CMK (cell line): Measurements from ENCODE around the gene PRPF39.

ENCODE experiments used
- DNase-seq: peaks from one replicate; pipeline ENCODE4 v3.0.0-alpha.2; 2010; ENCODE audit warnings: low read depth

The PRPF39 gene

DNA sequence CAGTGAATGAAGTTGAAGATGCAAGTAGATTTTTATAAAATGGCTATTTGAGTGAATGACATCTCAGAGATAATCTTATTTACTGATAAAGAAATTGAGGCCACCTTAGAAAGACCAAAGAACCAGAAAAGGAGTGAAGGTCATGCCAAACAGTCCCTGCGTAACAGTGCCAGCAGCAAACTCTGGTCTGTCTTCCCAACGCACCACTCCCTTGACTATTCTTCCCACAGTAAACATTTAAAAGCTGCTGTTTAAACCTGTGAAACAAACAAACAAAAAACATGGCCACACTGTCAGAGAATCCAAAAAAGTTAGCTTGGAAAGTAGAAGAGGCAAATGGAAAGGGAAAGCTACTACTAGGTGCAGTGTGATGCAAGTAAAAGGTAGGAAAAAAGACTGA, 1.5 kb upstream of the PRPF39 start:
- no peak for DNase-seq

DNA sequence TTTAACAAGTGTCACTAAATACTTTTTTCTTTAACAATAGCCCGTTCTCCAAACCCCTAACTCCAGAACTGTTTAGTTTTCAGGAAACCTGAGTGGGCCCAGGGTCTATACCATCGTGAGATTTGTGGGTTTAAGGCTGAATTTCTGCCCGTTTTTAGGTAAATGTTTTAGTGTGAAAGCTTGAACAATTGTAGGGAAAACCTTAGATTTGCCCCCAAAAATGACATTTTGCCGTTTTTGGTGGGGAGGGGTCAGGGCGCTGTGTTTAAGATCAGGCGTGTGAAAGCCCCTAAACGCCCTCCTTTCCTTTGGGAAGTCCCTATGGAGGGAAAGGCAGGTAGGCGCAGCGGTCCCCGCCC, 320 bp upstream of the PRPF39 start:
- no peak for DNase-seq

DNA sequence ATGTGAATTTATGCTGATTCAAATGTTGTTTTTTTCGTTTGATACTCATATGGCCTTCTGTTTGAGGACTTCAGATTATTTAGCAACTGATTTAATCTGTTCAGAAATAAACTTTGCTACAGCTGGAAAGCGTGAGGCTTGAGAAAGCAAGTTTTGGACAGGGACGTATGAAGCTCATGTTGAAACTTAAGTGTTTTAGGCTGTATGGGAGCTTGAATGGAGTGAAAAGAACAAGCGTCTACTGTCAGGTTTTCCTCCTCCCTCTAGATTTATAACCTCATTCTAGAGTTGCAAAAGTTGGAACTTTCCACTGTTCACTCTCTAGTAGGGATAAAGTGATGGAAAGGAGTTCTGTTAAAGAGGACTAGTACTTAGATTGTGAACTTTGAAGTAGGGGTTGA, 1.0 kb downstream of the PRPF39 start:
- no peak for DNase-seq

DNA sequence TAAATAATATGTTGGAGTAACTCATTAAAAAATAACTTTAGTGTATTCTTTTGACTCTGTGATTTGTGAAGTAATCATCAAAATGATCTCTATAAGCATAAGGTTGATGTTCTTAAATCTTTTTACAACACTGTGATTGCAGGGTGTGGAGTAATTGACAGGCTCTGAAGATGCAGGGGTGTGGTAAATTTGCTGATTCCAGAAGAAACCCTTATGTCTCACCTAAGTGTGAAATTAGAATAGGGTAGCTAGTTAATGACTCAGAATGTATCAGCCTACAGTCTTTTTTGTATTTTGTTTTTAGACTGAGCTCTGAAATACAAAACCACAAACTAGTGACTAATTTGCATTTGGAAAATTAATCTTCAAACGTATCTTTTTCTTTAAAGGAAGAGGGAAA, 5.9 kb downstream of the PRPF39 start:
- no peak for DNase-seq

DNA sequence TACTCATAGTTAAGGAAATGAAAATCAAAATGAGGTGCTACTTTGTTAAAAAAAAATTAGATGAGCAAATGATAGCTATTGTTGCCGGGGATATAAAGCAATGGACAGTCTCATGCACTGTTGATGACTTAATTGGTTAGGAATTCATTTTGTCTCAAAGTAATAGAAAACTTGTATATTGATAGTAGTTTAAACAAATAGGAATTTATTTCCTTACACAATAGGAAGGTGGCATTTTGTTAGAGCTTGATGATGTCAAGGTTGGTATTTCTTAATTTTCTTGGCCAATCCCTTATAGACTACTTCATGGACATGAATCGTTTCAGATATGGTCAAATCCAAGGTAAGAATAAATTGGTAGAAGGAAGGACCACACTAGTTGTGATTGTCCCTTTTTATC, 7.8 kb downstream of the PRPF39 start:
- DNase-seq: no peak

DNA sequence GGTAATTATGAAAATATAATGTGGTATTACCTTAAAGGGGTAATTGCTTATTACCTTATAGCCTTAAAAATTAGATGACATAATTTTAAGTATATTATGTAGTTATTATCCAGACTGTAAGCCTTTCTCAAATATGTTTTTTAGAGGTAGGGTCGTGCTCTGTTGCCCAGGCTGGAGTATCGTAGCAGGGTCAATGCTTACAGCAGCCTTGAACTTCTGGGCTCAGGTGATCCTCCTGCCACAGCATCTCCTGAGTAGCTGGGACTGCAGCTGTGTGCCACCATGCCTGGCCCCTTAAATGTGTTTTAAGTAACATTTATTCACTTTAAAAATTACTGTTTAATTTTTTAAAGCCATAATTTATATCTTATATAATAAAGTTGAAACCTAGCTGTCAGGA, 10.4 kb downstream of the PRPF39 start:
- no peak for DNase-seq

DNA sequence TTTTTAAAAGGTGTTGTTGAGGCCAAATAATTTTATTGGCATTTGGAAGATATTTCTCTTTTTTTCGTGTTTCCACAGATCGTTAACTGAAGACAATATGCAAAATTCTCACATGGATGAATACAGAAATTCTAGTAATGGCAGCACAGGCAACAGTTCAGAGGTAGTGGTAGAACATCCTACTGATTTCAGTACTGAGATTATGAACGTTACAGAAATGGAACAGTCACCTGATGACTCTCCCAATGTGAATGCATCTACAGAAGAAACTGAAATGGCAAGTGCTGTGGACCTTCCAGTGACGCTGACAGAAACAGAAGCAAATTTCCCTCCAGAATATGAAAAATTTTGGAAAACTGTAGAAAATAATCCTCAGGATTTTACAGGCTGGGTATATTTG, 11.2 kb downstream of the PRPF39 start:
- no peak for DNase-seq

DNA sequence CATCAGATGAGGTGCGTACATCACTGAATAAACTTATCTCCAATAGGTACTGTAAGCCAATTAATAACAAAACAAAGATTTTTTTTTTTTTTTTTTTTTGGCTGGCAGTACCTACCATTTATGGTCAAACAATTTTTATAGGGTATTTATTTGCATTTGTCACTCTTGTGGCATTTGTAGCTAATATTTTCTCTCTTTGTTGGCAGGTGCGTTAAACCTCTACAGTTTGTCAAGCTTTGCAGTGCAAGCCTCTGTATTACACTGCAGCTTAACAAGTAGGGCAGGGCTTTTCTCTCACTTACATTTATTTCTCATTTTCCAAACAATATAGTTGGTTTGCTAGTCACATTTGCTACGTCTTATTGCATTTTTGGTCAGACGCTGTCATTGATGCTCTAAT, 12.3 kb downstream of the PRPF39 start:
- no peak for DNase-seq

DNA sequence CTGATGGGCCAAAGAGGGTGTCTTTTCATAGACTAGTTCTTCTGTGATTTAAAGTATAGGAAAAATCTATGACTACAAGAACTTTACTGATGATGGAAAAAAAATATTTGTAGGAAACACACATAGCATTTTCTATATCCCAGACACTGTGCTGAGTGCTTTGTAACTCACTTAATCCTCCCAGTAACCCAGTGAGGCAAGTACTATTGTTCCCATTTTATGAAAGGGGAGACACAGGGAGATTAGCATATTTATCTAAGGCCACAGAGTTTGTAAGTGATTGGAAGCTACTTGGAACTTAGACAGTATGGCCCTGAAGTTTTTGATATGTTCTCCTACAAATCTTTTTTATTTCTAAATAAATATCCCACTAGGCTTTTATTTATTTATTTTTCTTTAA, 19.9 kb downstream of the PRPF39 start:
- DNase-seq: no peak

DNA sequence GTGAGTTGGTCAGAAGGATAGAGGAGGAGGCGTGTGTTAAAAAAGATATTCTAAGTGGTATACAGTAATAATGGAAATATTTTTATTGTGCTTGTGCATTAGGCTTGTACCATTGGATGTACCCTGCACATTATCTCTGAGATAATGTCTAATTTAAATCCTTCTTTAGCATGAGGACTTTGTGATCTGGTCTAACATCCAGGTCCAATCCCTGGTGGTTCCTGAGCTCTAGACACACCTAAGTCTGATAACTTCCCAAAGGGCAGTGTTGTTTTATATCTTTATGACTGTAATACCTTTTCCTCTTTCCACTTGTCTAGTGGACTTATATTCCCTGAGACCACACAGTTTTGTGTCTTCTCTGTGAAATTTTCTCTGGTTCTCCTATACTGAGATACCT, 20.6 kb downstream of the PRPF39 start:
- DNase-seq: no peak

DNA sequence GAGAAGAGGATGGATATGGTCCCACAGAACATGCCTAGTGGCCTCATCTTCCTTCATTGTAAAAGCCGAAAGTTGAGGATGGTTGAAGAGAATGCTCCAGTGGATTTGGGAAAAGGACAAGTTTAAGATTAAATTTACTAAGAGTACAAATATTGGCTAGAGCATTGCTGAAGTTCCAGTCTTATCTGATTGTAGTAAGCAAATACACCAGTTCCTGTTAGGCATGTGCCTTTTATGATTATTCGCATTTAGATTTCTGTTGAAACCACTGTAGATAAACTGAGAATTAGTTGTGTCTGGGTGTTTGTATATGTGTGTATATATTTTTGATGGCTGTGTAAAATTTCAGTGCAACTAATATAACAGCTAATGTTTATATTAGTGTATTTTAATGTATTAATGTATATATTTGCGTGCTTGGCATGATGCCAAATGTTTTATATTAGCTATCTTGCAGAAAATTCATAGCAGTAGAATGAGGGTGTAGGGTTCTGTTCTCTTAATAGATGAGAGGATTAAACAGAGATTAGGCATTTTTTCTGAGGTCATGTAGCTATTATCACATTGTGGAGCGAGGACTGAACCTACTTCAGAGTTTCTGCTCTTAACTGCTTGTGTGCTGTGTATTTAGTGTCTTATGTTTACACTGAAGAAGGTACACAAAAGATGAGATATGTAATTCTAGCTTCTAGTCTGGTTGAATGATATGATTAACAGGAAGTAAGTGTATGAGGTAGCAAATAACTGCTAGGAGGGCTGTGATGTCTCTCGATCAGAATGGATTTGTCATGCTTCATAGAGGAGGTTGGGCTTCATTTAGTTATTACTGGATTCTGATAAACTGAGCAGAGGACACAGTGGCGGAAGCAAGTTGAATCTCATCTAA, 29.2 kb downstream of the PRPF39 start:
- DNase-seq: no peak

DNA sequence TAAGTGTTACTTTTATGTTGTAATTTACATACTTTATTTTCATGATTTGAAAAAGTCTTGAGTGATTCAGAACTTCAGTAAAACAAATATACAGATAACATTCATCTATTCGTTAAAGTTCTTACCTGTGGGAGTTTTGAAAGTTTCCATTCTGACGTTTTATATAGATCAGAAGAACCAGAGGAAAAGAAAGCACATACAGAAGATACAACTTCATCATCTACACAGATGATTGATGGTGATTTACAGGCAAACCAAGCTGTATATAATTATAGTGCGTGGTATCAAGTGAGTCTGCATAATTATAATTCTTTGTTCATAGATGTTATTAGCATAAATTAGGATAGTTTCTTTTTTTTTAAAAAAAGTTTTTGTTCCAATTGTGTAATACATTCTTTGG, 30.4 kb downstream of the PRPF39 start:
- DNase-seq: no peak

DNA sequence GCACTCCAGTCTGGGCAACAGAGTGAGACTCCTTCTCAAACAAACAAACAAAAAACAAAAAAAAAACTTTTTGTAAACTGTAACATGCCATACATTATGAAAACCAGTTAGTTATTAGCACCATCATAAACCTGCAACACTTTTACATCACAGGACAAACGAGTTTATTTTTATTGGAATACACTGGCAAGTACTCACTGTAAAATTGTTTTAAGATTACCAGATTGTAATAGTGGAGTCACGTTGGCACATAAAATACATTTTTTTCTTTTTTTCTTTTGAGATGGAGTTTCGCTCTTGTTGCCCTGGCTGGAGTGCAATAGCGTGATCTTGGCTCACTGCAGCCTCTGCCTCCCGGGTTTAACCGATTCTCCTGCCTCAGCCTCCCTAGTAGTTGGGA, 34.7 kb downstream of the PRPF39 start:
- no peak for DNase-seq

DNA sequence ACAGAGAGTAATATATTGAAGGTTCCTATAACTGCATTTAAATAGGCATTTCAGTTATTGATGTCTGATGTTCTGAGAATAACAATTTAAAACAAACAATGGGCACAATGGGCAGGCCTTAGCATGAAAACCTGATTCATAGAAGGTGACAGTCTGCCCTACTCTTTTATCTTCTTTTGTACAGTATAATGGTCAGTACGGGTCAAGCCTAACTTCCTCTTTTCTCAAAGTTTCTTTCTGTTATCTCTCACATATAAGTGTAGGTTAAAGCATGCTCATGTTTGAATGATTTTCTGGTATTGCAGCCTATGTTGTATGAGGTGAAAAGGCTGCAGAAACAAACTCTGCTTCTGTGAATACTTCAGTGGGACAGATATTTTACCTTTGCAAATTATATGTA, 36.2 kb downstream of the PRPF39 start:
- no peak for DNase-seq

DNA sequence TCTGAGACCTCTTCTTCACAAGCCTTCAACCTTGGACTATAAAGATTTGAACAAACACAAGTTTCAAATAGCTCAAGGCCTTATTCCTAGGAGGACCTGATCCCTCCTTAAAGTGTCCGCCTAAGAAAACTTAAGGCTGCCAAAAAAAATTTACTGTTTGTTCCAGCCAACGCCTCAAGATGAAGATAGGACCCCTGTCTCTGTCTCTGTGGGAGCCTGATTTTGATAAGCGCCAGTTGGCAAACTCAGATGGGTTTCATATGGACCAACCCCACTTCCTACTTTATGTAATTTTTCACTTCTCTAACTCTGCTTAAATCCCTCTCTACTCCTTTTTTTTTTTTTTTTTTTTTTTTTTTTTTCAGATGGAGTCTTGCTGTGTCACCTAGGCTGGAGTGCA, 39.4 kb downstream of the PRPF39 start:
- DNase-seq: no peak

DNA sequence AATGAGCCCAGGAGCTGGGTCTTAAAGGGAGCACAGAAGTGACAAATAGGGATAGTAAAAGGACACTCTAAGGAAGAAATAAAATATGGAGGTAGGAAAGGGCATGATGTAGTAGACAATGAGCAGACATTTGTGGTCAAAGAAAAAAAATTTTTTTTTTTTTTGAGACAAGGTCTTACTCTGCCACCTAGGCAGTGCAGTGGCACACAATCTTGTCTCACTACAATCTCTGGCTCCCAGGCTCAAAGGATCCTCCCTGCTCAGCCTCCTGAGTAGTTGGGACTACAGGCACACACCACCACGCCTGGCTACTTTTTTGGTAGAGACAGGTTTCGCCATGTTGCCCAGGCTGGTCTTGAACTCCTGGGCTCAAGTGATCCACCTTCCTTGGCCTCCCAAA, 41.8 kb downstream of the PRPF39 start:
- DNase-seq: no peak

DNA sequence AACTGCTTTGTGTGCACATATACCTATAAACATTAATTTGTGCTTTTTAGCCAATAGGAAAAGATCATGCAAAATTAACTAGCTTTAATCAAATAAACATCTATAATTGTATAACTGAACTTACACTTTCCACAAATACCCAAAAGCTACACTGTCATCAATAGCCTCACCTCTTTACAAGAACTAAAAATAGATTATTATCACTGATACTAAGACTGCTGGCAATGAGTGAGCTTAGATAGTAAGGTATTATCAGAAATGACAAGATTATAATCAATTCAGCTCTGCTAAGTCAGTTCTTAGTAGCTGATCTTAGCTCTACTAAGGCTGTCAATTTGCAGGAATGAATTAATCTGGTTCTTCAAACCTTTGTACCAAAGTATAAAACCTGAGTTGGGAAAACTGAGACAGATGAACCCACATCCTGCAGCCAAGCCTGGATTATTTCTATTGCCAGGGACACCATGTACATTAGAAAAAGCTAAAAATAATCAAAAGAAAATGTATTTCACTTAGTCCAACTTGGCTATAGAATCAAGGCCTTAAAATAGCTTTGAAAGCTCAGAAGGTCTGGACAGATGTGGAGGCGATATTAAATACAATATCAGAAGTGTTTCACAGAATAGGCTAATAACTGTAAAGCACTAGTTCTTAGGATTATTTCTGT, 45.2 kb downstream of the PRPF39 start:
- DNase-seq: no peak

DNA sequence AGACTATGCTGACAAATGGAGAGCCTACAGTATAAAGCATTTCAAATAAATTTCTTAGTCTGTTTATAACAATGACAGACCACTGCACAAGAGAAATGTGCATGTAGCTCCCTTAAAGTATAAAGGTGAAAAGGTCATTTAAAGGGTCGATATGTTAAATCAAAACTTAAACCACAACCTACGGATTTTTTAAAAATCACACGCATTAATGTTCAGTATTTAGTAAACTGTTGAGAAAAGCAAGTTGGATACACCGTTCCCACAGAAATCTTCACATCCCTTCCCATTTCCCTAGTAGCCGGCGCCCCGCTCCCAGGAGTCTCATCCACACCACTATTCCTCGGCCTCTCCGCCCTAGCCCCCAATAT, 49.8 kb downstream of the PRPF39 start:
- DNase-seq: no peak

DNA sequence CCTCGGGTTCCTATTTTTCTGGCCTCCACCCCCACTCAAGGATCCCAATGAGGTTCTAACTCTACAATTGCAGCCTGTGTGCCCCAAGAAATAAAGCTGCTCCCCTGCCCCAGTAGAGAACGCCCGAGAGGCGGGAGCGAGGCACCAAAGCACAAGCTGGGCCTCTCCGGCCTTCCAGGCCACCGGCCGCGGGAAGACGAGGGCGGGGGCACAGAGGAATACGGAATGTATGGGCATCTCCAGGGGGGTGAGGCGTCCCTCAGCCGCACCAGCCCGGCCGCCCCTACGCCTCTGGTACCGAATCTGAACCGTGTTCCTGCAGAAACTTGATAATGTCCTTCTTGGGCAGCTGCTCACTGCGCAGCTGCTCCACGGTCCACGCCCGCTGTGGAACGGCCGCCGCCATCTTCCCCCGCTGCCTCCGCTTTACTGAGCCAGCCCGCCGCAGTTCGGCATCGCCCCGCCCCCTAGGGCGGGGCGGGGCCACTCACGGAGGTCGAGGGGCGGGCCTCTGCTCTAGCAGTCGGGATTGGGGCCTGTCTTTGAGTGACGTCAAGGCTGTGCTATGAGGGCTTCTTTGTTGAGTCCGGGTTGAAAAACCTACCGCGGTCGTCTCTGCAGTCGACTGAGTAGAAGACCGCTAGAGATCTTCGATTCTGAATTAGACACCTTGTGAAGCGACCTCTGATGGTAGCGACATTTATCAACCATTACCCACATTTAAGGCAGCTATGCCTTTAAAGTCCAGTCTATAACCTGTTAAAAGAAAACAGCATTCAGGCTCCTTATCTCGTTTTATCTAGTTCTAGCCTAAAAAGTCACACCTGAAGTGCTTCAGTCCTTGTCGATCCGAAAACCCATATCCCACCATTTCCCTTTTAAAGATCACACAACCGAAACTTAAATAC, 50.4 kb downstream of the PRPF39 start, which contains the start of gene FKBP3:
Gene FKBP3 (minus strand): TSS at position 431 of the 908 bp plus-strand sequence. CDS start 25 bp downstream, at position 406.
- peak; percentile 93 for DNase-seq

DNA sequence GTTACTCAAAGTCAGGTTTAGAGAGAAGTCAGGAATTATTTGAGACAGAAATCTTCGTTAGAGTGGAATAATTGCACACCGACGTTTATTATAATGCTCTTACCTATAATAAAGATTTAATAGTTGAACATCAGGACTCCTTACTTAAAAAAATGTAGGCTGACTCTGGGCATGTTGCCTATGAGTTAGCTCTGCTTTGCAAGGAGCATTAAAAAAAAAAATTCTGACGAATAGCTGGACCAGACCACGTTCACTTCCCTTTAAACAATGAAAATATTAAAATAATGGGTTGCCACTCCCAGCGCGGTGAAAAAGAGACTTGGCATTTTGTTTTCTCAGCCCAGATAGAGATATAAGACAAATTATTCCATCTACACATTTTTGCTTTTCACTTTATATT, 51.2 kb downstream of the PRPF39 start:
- no peak for DNase-seq

DNA sequence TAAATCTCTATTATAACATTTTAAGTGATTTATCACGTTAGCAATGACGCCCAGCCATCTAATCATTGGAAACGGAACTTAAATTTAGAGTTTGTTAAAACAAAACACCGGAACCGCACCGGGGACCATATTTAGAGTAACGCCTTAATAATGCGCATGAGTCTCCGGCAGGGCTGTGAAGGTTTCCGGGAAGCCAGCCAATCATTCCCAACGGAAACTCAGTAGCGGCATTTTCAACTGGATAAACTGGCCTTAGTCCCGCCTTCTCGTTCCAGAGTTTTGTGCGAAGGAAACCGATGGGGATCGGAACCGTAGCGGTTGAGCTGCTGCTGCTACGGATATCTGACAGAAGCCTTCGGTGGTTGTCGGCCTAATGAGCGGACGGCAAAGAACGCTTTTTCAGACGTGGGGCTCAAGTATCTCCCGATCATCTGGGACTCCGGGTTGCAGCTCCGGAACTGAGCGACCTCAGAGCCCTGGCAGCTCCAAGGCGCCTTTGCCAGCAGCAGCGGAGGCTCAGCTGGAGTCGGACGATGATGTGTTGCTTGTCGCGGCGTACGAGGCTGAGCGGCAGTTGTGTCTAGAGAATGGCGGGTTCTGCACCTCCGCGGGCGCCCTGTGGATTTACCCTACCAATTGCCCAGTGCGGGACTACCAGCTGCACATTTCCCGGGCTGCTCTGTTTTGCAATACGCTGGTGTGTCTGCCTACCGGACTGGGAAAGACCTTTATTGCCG, 51.9 kb downstream of the PRPF39 start, which contains the start of gene FANCM:
Gene FANCM (plus strand): TSS at position 272 of the 737 bp plus-strand sequence. CDS start 102 bp downstream, at position 374.
- peak; percentile 73 for DNase-seq

DNA sequence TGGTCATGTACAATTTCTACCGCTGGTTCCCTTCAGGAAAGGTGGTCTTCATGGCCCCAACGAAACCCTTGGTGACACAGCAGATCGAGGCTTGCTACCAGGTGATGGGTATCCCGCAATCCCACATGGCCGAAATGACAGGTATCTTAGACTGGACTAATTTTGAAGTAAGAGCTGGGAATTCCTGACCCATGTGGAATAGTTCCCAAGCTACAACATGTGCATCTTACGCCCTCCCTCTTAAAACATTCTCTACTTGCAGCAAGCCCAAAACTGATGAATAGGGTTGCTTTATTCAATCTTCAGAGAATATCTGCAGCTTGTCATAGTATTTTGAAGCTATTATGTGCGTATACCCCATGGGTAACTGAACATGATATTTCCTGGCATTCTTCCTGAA, 52.5 kb downstream of the PRPF39 start:
- DNase-seq: no peak
